IPS-18c (cell line): ENCODE measurements around the gene TMEM106B.

ENCODE experiments used
- H3K4me3 ChIP-seq: 2 replicates; pipeline ENCODE4 v1.7.0; 2013; ENCODE audit warnings: low read depth, mild to moderate bottlenecking, low read length, moderate library complexity; ENCODE audit not compliant: insufficient read depth
- H3K9me3 ChIP-seq: one replicate; pipeline ENCODE4 v1.6.1; 2013; ENCODE audit warnings: mild to moderate bottlenecking, low read length, moderate library complexity; ENCODE audit not compliant: control insufficient read depth, insufficient read depth

Gene TMEM106B

GRCh38 chr7:12267542-12267941, 56.4 kb downstream of the TMEM106B start:
- Histone ChIP-seq H3K4me3 (no peak overlapping the region), H3K9me3 (no peaks in the 10 kb centered on the region)

DNA sequence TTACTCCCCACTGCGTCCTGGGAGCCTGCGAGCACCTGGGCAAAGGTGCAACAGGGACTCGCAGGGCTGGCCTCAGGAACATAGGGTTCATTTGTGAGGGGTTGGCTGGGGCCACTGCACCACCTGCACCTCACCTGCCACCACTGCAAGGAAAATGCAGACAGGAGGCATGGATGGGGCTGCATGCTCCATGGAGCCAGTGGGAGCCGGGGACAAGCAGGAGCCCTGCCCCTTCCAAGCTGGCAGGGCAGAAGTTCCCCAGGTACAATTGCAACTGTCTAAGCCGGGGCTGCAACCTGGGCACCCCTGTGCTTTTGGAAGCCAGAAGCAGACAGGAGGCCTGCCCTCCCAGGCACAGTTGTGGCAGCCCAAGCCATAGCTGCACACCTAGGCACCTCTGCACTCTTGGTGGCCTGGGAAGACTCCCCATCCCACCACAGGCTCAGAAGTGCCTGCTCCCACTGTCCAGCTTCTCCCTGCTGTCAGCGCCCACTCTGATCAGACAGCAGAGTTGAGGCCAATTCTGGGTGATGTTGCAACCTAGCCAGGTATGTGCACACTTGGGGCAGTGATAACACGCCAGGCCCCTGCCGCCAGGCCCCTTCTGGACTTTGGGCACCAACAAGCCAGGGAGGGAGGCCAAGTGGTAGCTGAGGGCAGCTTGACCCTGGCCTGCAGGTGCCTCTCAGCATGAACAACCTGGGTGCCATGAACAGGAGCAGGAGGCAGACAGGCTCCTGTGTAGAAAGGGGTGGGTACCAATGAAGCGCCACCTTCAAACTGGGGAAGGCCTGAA, 58.2 kb downstream of the TMEM106B start:
- no peaks in the 10 kb centered on the region for H3K9me3 ChIP-seq
- H3K4me3 ChIP-seq, result no peak overlapping the region

DNA sequence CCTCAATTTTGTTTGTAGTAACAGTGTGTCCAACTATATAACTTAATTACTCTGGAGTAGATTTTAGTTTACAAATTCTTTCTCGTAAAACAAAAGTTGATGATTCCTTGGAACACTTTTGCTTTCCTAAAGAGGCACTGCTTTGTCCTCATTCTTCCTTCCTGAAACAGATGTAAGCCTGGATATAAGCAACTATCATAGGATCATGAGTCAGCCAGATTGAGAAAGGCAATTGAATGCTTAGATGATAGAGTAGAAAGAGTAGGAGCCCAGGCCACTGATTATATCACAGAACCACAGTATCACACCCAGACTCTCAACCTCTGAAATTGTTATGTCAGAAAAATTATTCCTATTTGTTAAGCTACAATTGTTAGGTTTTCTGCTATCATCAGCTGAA, 69.9 kb downstream of the TMEM106B start:
- Histone ChIP-seq H3K9me3 (no peaks in the 10 kb centered on the region), H3K4me3 (no peak overlapping the region)

DNA sequence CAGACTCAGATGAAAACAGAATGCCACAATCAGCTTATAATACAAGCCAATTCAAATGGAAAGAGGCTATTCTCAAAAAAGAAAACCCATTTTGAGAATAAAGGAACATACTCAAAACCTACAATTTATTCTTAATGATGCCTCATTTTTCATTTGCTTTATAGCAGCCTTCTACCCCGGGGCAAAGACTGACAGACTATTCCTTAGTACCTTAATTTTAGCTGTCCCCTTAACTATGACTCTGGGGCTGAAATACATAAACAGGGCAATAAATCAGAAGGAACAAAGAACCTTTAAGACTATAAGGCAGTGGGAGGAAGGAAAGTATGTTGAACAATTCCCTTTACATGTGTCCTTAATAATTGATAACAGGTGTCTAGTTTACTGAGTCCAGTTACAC, 76.8 kb downstream of the TMEM106B start:
- H3K9me3 ChIP-seq, result peaks cover 4% of the 10 kb centered on the region
- H3K4me3 ChIP-seq, result no peak overlapping the region

DNA sequence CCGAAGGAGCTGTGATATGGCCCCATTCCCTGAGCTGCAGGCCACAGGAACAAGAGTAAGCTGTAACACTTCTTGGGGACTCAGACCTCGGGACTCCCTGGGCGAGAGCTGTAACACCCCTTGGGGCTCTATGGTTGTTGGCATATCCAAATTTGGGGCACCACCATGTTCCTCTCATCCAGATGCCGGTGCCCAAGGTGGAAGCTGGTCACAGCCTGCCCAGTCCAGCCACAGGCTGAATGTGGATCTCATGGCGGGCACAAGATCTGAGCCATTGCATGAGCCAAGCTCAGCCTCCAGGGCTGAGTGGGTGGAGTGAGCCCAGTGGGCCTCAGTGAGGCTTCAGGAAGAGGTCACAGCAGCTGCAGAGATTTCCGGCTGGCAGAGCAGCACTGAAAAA, 78.9 kb downstream of the TMEM106B start:
- Histone ChIP-seq H3K9me3 (peaks cover 4% of the 10 kb centered on the region), H3K4me3 (no peak overlapping the region)

DNA sequence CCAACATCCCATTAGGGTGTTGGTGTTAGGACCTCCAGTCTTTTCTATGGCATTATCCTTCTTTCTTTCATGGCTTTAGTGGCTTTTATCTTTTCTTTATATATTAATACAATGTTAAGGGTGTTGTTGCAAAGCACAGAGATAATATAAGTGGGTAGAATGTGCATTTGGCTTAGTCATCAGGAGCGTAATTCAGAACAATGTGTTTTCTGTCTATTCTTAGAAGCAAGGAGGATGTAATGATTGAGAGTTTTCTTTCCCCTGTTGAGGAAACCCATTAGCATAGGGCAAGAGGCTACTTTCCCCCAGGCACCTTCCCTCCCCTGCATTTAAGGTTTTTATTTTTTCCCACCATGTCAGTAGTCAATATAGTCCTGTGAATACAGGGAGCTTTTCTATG, 79.7 kb downstream of the TMEM106B start:
- H3K9me3 ChIP-seq, result peaks cover 4% of the 10 kb centered on the region
- no peak overlapping the region for H3K4me3 ChIP-seq

DNA sequence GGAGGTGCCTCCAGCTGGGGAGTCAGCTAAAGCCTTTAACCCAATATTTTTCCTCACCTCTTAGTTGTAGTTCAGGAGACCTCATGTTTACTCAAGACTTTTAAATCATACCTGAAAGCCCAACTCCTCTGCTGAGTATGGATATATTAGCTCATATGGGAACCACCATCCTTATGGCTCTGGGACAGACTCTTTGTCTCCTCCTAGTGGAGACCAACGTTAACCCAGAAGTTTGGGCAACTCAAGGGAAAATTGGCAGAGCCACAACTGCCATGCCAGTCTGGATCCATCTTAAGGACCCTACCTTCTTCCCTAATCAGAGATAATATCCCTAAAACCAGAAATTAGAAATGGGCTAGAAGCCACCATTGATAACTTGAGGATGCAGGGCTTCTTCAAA, 80.8 kb downstream of the TMEM106B start:
- Histone ChIP-seq H3K9me3 (peaks cover 4% of the 10 kb centered on the region), H3K4me3 (no peak overlapping the region)
